Vagina (tissue), 2 donors: Measurements from ENCODE around the gene ZDHHC17.

Experiments used
- CTCF ChIP-seq, 3 experiments: fragments of 450-650 bp in 2 of 3; fragments of 200-600 bp in 1 of 3; sonication (generic) in 1 of 3; IDR thresholded peaks; one replicate each; pipeline ENCODE4 v1.5.1; 2017 to 2019; ENCODE audit warnings: antibody characterized with exemption in 3 of 3, mild to moderate bottlenecking in 2 of 3, moderate library complexity in 2 of 3
- POLR2A ChIP-seq, 2 donors: fragments of 450-650 bp; IDR thresholded peaks; one replicate each; pipeline ENCODE4 v1.6.1; 2017; ENCODE audit warnings: antibody characterized with exemption in 2 of 2, mild to moderate bottlenecking in 2 of 2, moderate library complexity in 2 of 2
- POLR2AphosphoS5 ChIP-seq, 2 donors: sonication (generic); formaldehyde crosslinking; IDR thresholded peaks; one replicate each; pipeline ENCODE4 v1.9.0; 2017; ENCODE audit warnings: antibody characterized with exemption in 2 of 2, mild to moderate bottlenecking in 2 of 2, low read depth in 1 of 2; ENCODE audit not compliant: insufficient read depth in 1 of 2

- TF ChIP-seq CTCF (IDR thresholded peaks at IDR 0.05), result no peak
- TF ChIP-seq POLR2A (IDR thresholded peaks at IDR 0.05), result no peak
- no peak for TF ChIP-seq POLR2AphosphoS5 (IDR thresholded peaks at IDR 0.05; ENCODE audit: insufficient read depth in 1 of 2, low read depth in 1 of 2)
Observed at GRCh38 chr12:76878099-76878898, 114.4 kb downstream of the ZDHHC17 start.
